Nephron progenitor cell (in vitro differentiated cells): Measurements from ENCODE around the gene APRT.

Experiments
- DNase-seq: peaks from one replicate; pipeline ENCODE4 v3.0.0; 2021
- H3K27ac Mint-ChIP-seq: 2 replicates; pipeline ENCODE4 v1.8.0; 2021; ENCODE audit warnings: mild to moderate bottlenecking, moderate library complexity, mixed read lengths
- H3K27me3 Mint-ChIP-seq: 2 replicates; pipeline ENCODE4 v1.8.0; 2021; ENCODE audit warnings: mild to moderate bottlenecking, low read depth, mixed read lengths; ENCODE audit not compliant: poor library complexity
- H3K36me3 Mint-ChIP-seq: 2 replicates; pipeline ENCODE4 v1.8.0; 2021; ENCODE audit warnings: low read depth, mixed read lengths
- H3K4me1 Mint-ChIP-seq: 2 replicates; pipeline ENCODE4 v1.8.0; 2021; ENCODE audit warnings: mixed read lengths
- H3K4me3 Mint-ChIP-seq: 2 replicates; pipeline ENCODE4 v1.8.0; 2021; ENCODE audit warnings: mild to moderate bottlenecking, moderate library complexity, mixed read lengths
- H3K9me3 Mint-ChIP-seq: 2 replicates; pipeline ENCODE4 v1.8.0; 2021; ENCODE audit warnings: mild to moderate bottlenecking, moderate library complexity, mixed read lengths
- CTCF ChIP-seq: fragments of 200-600 bp; sonication (generic); IDR thresholded peaks from 2 replicates; pipeline ENCODE4 v1.5.0; 2021; ENCODE audit warnings: antibody characterized with exemption

APRT gene

GRCh38 chr16:88830258-88830657, 18.5 kb upstream of the APRT start:
- TF ChIP-seq CTCF = no peak
- peaks cover 6% of the 10 kb centered on the region for H3K27me3 Mint-ChIP-seq
- peak overlapping the region; percentile 78 for H3K27ac Mint-ChIP-seq
- no peak overlapping the region for H3K4me3 Mint-ChIP-seq
- no peaks in the 10 kb centered on the region for H3K36me3 Mint-ChIP-seq
- no peak for DNase-seq
- no peaks in the 10 kb centered on the region for H3K9me3 Mint-ChIP-seq
- H3K4me1 Mint-ChIP-seq = peaks cover 13% of the 10 kb centered on the region

- Mint-ChIP-seq H3K27ac (no peak overlapping the region), H3K27me3 (peaks cover 5% of the 10 kb centered on the region), H3K36me3 (no peaks in the 10 kb centered on the region), H3K4me1 (peaks cover 11% of the 10 kb centered on the region), H3K9me3 (no peaks in the 10 kb centered on the region), H3K4me3 (no peak overlapping the region)
- no peak for DNase-seq
- no peak for TF ChIP-seq CTCF
These were observed 17.0 kb upstream of the APRT start for GRCh38 chr16:88828711-88829110.

GRCh38 chr16:88827727-88828126, 16.0 kb upstream of the APRT start:
- DNase-seq = no peak
- Mint-ChIP-seq H3K27me3 (peaks cover 2% of the 10 kb centered on the region), H3K9me3 (no peaks in the 10 kb centered on the region), H3K4me1 (peaks cover 7% of the 10 kb centered on the region), H3K36me3 (peaks cover 4% of the 10 kb centered on the region), H3K4me3 (no peak overlapping the region), H3K27ac (peak overlapping the region; percentile 81)
- no peak for TF ChIP-seq CTCF

- Mint-ChIP-seq H3K4me1 (peaks cover 7% of the 10 kb centered on the region), H3K27me3 (peaks cover 2% of the 10 kb centered on the region), H3K27ac (no peak overlapping the region), H3K36me3 (peaks cover 4% of the 10 kb centered on the region), H3K9me3 (no peaks in the 10 kb centered on the region), H3K4me3 (no peak overlapping the region)
- no peak for TF ChIP-seq CTCF
- DNase-seq = no peak
These were observed 14.5 kb upstream of the APRT start for GRCh38 chr16:88826070-88826840.

GRCh38 chr16:88825146-88825545, 13.4 kb upstream of the APRT start:
- Mint-ChIP-seq H3K9me3 (no peaks in the 10 kb centered on the region), H3K36me3 (peaks cover 4% of the 10 kb centered on the region), H3K27me3 (peaks cover 2% of the 10 kb centered on the region), H3K27ac (no peak overlapping the region), H3K4me1 (peaks cover 3% of the 10 kb centered on the region), H3K4me3 (no peak overlapping the region)
- no peak for TF ChIP-seq CTCF
- no peak for DNase-seq
